Activated CD4-positive, alpha-beta T cell treated with anti-CD3 and anti-CD28 coated beads, Interleukin-2, Interleukin-6, amounts not matched to agents 100 ng/mL and 50 ng/mL, durations not matched to agents 16 hours and 8 hours (primary cell): Measurements from ENCODE around the gene ASCL1.

Experiments
- DNase-seq: peaks from one replicate; pipeline ENCODE4 v3.0.0-alpha.2; 2020

Gene ASCL1

DNA sequence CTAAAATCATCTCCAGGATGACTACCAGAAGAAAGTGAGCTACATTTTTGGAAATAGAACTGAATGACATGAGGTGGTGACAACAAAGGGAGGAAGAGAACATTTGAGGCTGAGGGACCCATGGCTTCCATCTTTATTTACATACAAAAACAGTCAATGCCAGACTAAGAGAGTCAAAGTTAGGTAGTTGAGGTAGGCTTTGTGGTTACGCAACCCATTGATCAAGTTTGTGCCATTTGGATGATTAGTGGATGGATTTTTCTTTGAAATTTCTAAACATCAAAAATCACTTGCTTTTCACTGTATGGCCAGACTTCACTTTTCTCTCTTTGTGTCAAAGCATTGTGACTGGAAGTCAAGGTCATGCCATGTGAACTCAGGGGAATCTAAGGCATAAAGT lies 22.9 kb downstream of the ASCL1 start:
- DNase-seq: no peak

DNA sequence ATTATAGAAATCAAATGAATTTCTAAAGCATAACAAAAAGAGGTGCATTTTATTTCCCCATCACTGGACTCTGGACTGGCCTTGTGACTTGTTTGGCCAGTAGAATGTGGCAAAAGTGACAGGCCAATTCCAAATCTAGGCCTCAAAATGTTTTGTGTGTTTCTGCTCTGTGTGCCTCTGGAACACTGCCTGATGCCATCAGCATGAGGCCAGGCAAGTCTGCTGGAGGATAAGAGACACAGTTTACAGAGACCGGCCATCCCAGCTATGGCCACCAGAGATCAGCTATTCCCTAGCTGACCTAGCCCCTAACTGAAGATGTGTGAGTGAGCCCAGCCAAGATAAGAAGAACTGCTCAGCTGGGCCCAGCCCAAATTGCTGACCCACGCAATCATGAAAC lies 32.9 kb downstream of the ASCL1 start:
- DNase-seq: no peak

GRCh38 chr12:102992297-102992696 lies 34.8 kb downstream of the ASCL1 start:
- no peak for DNase-seq

DNA sequence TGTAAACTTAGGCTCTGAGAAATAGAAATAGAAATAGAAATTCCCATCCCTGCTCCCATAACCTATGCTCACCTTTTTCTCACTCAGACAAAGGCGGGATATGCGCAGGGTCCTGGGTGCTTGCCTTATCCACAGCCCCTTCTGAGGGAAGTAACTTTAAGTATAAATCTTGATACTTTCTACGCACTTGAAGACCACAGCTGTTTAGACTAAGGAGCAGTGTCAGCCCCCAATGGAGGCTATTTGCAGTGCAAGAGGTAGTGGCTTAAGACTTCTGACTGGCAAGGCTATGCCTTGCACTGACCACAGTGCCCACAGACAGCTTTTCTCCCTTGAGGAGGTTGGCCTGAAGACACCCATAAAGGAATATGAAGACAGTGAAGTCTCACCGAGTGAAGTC lies 35.2 kb downstream of the ASCL1 start:
- no peak for DNase-seq

GRCh38 chr12:102993537-102993936 lies 36.1 kb downstream of the ASCL1 start:
- peak; percentile 4 for DNase-seq

DNA sequence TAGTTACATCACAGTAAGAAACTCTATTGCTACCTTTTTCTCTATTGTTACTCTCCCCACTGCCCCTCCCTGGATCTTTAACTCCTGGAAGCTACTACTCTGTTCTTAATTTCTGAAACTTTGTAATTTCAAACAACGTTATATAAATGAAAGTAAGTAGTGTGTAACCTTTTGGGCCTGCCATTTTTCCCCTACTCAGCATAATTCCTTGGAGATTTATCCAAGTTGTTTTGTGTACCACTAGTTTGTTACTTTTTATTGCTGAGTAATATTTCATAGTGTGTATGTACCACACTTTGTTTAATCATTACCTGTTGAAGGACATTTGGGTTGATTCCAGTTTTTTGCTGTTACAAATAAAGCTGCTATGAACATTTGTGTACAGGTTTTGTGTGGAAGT lies 37.9 kb downstream of the ASCL1 start:
- no peak for DNase-seq
